GM06990 (cell line): Measurements from ENCODE around the gene DMTF1.
"Not testable (repeated sequence)": the region's sequence is repeated elsewhere in the genome, so short reads cannot be mapped to it uniquely, and the experiment has no call there.

Experiments
- DNase-seq: peaks from one replicate; pipeline ENCODE4 v3.0.0-alpha.2; 2011; ENCODE audit not compliant: insufficient read length; ENCODE audit errors: extremely low read depth
- H3K27me3 ChIP-seq: replicated peaks from 2 replicates; pipeline ENCODE4 v1.6.0; 2011; ENCODE audit warnings: low read length; ENCODE audit not compliant: control insufficient read depth, insufficient read depth
- H3K36me3 ChIP-seq: 2 replicates; pipeline ENCODE4 v1.5.1; 2011; ENCODE audit warnings: low read length; ENCODE audit not compliant: control insufficient read depth, insufficient read depth
- H3K4me3 ChIP-seq: replicated peaks from 2 replicates; pipeline ENCODE4 v1.5.1; 2011; ENCODE audit warnings: low read depth, mild to moderate bottlenecking, control low read depth, low read length
- TF ChIP-seq, protein P1 (sequence below): IDR thresholded peaks from 2 replicates; pipeline ENCODE4 v1.5.1; 2011; ENCODE audit warnings: low read length, control low read depth, mild to moderate bottlenecking, inconsistent platforms; ENCODE audit not compliant: insufficient read depth, poor library complexity, severe bottlenecking

Gene DMTF1

GRCh38 chr7:87111877-87112276, 40.4 kb upstream of the DMTF1 start:
- H3K27me3 ChIP-seq: no peaks in the 10 kb centered on the region
- no peaks in the 10 kb centered on the region for H3K36me3 ChIP-seq
- TF ChIP-seq, protein P1, sequence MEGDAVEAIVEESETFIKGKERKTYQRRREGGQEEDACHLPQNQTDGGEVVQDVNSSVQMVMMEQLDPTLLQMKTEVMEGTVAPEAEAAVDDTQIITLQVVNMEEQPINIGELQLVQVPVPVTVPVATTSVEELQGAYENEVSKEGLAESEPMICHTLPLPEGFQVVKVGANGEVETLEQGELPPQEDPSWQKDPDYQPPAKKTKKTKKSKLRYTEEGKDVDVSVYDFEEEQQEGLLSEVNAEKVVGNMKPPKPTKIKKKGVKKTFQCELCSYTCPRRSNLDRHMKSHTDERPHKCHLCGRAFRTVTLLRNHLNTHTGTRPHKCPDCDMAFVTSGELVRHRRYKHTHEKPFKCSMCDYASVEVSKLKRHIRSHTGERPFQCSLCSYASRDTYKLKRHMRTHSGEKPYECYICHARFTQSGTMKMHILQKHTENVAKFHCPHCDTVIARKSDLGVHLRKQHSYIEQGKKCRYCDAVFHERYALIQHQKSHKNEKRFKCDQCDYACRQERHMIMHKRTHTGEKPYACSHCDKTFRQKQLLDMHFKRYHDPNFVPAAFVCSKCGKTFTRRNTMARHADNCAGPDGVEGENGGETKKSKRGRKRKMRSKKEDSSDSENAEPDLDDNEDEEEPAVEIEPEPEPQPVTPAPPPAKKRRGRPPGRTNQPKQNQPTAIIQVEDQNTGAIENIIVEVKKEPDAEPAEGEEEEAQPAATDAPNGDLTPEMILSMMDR: no peak
- no peak for DNase-seq
- H3K4me3 ChIP-seq: no peak overlapping the region

- DNase-seq: no peak
- Histone ChIP-seq H3K4me3 (no peak overlapping the region), H3K27me3 (no peaks in the 10 kb centered on the region), H3K36me3 (no peaks in the 10 kb centered on the region)
- TF ChIP-seq, protein P1: no peak
Measured at GRCh38 chr7:87113077-87113476, 39.2 kb upstream of the DMTF1 start.

- not testable (repeated sequence) for DNase-seq, H3K27me3 ChIP-seq, H3K4me3 ChIP-seq, H3K36me3 ChIP-seq
Measured at GRCh38 chr7:87113904-87114303, 38.3 kb upstream of the DMTF1 start.

DNA sequence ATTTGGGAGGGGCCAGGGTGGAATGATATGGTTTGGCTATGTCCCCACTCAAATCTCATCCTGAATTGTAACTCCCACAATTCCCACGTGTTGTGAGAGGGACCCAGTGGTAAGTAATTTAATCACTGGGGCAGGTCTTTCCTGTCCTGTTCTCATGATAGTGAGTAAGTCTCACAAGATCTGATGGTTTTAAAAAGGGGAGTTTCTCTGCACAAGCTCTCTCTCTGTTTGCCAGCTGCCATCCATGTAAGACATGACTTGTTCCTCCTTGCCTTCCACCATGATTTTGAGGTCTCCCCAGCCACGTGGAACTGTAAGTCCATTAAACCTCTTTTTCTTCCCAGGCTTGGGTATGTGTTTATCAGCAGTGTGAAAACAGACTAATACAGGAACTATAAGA, 36.5 kb upstream of the DMTF1 start:
- not testable (repeated sequence) for H3K4me3 ChIP-seq, DNase-seq, H3K27me3 ChIP-seq, H3K36me3 ChIP-seq

DNA sequence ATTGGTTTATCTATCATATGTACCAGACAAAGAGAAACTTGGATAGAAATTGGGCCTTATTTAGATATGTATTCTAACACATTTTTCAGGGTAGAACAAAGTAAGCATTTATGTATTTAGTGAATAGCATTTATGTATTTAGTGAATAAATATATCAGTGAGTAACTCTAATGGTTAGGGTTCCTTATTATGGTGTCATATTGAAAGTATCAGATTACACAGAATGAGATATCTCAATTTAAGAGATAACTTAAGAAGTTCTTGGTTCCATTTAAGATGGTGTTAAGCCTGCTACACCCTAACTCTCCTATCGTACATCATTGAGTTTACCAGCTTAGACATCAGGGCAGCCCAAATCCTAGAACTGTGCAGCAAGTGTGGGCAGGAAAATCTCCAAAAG, 35.9 kb upstream of the DMTF1 start:
- no peak overlapping the region for H3K4me3 ChIP-seq
- H3K27me3 ChIP-seq: no peaks in the 10 kb centered on the region
- DNase-seq: no peak
- no peaks in the 10 kb centered on the region for H3K36me3 ChIP-seq
- TF ChIP-seq, protein P1: no peak

DNA sequence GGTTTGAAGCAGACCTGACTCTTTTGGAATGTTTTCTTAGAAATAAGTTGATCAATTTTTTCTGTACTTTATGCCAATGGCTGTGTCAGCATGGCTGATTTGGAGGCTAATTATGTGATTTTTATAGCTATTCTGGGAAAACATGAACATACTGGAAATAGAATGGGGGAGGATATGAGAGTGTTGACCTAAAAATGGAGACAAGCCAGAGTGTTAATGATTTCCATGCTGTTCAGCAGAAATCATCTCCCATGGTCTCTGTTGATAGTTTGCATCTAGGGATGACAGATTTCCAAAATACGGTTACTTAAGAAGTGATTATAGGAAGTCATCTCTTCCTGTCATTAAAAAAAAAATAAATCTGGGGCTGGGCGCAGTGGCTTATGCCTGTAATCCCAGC, 32.7 kb upstream of the DMTF1 start:
- no peaks in the 10 kb centered on the region for H3K36me3 ChIP-seq
- no peak for DNase-seq
- TF ChIP-seq, protein P1: no peak

GRCh38 chr7:87123105-87123504, 29.1 kb upstream of the DMTF1 start:
- Histone ChIP-seq H3K36me3 (no peaks in the 10 kb centered on the region), H3K4me3 (no peak overlapping the region), H3K27me3 (no peaks in the 10 kb centered on the region)
- TF ChIP-seq, protein P1: no peak
- DNase-seq: no peak

More for the DNA sequence above, 32.7 kb upstream of the DMTF1 start:
- Histone ChIP-seq H3K4me3 (no peak overlapping the region), H3K27me3 (no peaks in the 10 kb centered on the region)
